Activated naive CD8-positive, alpha-beta T cell (primary cell): ENCODE results near the gene RRP15.
A peak's percentile ranks its signal among the peaks of the same experiment; 100 is the strongest.

Experiments
- H3K27ac Mint-ChIP-seq: one replicate; pipeline ENCODE4 v1.8.0; 2021; ENCODE audit warnings: mixed read lengths
- H3K27me3 Mint-ChIP-seq: one replicate; pipeline ENCODE4 v1.8.0; 2021; ENCODE audit warnings: mixed read lengths
- H3K36me3 Mint-ChIP-seq: one replicate; pipeline ENCODE4 v1.8.0; 2021; ENCODE audit warnings: mixed read lengths
- H3K4me1 Mint-ChIP-seq: one replicate; pipeline ENCODE4 v1.8.0; 2021; ENCODE audit warnings: low read depth, mixed read lengths
- H3K4me3 Mint-ChIP-seq: one replicate; pipeline ENCODE4 v1.8.0; 2021; ENCODE audit warnings: mild to moderate bottlenecking, mixed read lengths
- H3K9me3 Mint-ChIP-seq: one replicate; pipeline ENCODE4 v1.8.0; 2021; ENCODE audit warnings: low read depth, mixed read lengths

The RRP15 gene

DNA sequence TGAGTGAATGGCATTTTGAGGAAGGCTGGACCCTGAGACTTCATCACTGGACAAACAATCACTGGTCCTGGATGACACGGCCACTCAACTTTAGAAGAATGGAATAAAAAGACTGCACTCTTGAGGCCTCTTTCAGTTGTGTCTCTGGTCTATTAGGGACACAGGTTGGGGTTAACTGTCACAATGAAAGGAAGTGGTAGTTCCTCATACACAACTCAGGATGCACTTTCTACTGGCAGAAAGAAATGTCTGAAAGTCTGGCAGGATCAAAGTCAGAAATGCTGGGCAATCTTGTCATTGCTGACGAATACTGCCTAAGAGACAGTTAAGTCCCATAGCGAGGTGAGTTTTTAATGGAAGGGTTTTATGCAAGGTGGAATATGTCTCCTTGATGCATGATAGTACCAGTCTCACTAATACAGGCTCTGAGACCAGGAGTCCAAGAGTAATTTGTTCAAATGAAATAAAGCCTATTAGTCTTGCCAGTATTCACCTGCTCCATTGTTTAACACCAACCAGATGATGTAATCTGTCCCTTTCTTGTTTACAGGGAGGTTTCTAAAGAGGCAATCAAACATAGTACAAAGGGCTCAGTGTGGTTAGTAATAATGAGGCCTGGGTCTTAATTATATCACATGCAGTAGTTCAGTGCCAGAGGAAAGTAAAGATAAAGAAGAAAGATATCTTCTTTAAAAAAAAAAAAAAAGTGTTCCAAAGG lies 11.2 kb upstream of the RRP15 start:
- no peaks in the 10 kb centered on the region for H3K9me3 Mint-ChIP-seq
- peaks cover 5% of the 10 kb centered on the region for H3K27me3 Mint-ChIP-seq
- H3K36me3 Mint-ChIP-seq = no peaks in the 10 kb centered on the region
- H3K27ac Mint-ChIP-seq = no peak overlapping the region
- no peak overlapping the region for H3K4me3 Mint-ChIP-seq
- no peaks in the 10 kb centered on the region for H3K4me1 Mint-ChIP-seq

DNA sequence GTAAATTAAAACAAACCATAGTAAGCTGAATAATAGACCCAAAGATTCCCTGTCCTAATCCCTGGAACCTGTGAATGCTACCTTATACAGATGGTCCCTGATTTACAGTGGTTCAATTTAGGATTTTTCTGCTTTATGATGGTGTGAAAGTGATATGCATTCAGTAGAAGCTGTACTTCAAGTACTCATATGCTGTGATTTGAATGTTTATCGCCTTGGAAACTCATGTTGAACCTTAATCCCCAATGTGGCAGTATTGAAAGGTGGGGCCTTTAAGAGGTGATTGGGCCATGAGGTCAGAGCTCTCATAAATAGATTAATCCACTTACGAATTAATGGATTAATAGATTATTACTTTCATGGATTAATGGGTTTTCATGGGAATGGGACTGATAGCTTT lies 10.6 kb upstream of the RRP15 start:
- H3K27ac Mint-ChIP-seq = no peak overlapping the region
- H3K27me3 Mint-ChIP-seq = peaks cover 5% of the 10 kb centered on the region
- H3K4me1 Mint-ChIP-seq = no peaks in the 10 kb centered on the region
- H3K4me3 Mint-ChIP-seq = no peak overlapping the region
- no peaks in the 10 kb centered on the region for H3K9me3 Mint-ChIP-seq
- H3K36me3 Mint-ChIP-seq = no peaks in the 10 kb centered on the region

DNA sequence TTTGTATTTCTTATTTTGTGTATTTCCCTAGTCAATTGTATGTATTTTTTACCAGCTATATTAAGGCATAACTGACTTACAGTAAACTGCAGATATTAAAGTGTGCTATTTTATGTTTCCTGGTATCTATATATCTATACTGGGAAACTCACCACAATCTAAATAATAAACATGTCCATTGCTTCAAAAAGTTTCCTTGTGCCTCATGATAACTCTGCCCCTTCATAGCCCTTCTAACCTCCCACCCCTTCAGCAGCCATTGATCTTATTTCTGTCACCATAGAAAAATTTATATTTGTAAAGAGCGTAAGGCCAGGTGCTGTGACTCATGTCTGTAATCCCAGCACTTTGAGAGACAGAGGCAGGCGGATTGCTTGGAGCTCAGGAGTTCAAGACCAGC lies 9.3 kb upstream of the RRP15 start:
- Mint-ChIP-seq H3K9me3 (no peaks in the 10 kb centered on the region), H3K36me3 (no peaks in the 10 kb centered on the region), H3K27me3 (peaks cover 7% of the 10 kb centered on the region), H3K27ac (no peak overlapping the region), H3K4me1 (no peaks in the 10 kb centered on the region), H3K4me3 (no peak overlapping the region)

DNA sequence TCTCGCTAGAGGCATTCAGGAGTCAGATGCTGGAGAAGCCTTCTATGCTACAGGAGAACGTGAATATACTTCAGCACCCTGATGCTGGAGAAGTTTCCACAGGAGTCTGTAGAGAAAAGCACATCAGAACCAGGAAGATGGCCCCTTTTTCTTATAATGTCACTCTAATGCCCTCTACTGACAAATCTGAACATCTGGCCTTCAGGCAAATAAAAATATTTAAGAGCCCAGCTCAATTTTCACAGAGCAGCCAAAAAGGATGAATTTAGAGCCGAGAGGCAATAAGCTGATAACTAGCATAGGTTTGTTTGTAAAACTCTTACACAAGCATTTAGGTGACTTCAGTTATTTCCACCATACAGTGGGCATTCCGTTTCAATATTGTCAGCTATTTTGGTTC lies 3.8 kb upstream of the RRP15 start:
- Mint-ChIP-seq H3K36me3 (no peaks in the 10 kb centered on the region), H3K27me3 (peaks cover 6% of the 10 kb centered on the region), H3K9me3 (no peaks in the 10 kb centered on the region), H3K4me1 (peaks cover 12% of the 10 kb centered on the region), H3K27ac (no peak overlapping the region), H3K4me3 (no peak overlapping the region)

- peak overlapping the region; percentile 95 for H3K4me3 Mint-ChIP-seq
- peak overlapping the region; percentile 99 for H3K27ac Mint-ChIP-seq
- H3K27me3 Mint-ChIP-seq = peaks cover 6% of the 10 kb centered on the region
- no peaks in the 10 kb centered on the region for H3K9me3 Mint-ChIP-seq
- H3K36me3 Mint-ChIP-seq = no peaks in the 10 kb centered on the region
- peaks cover 35% of the 10 kb centered on the region for H3K4me1 Mint-ChIP-seq
These were observed 646 bp upstream of the RRP15 start for GRCh38 chr1:218284377-218284916.

DNA sequence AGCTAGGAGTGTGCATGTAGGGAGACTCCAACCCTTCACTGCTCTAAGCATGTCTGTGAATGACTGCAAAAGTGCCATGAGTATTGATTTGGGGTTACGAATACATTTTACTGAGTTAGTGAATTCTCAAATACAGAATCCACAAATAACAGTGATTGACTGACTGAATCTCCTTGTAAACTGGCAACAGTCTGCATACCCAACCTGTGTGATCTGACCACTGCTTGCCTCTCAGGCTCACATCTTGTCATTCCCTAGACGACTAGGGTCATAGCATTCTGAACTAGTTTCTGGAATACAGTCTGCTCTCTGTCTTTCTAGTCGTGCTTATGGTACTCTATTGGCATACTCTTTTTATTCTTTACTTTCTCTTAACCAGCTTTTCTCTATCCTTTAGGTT lies 7.4 kb downstream of the RRP15 start:
- no peaks in the 10 kb centered on the region for H3K9me3 Mint-ChIP-seq
- H3K27ac Mint-ChIP-seq = no peak overlapping the region
- peaks cover 2% of the 10 kb centered on the region for H3K36me3 Mint-ChIP-seq
- peaks cover 38% of the 10 kb centered on the region for H3K4me1 Mint-ChIP-seq
- no peak overlapping the region for H3K4me3 Mint-ChIP-seq
- no peaks in the 10 kb centered on the region for H3K27me3 Mint-ChIP-seq

GRCh38 chr1:218294546-218294945 lies 9.5 kb downstream of the RRP15 start:
- Mint-ChIP-seq H3K36me3 (peaks cover 2% of the 10 kb centered on the region), H3K4me3 (no peak overlapping the region), H3K9me3 (no peaks in the 10 kb centered on the region), H3K4me1 (peaks cover 34% of the 10 kb centered on the region), H3K27me3 (no peaks in the 10 kb centered on the region), H3K27ac (no peak overlapping the region)

DNA sequence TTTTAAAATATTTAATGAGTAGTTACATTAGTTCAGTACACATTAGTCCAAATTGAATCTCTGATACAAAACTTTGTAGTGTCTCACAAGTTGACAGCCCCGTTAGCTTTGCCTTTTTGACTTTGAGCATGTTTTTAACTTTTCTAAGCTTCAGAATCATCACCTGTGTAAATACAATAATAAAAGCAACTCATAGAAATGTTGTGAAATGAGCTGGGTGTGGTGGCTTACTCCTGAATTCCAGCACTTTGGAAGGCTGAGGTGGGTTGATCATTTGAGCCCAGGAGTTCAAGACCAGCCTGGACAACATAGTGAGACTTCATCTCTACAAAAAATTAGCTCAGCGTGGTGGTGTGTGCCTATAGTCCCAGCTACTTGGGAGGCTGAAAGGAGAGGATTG lies 11.1 kb downstream of the RRP15 start:
- H3K27me3 Mint-ChIP-seq = no peaks in the 10 kb centered on the region
- no peak overlapping the region for H3K27ac Mint-ChIP-seq
- H3K36me3 Mint-ChIP-seq = peaks cover 2% of the 10 kb centered on the region
- H3K4me3 Mint-ChIP-seq = no peak overlapping the region
- H3K4me1 Mint-ChIP-seq = peaks cover 34% of the 10 kb centered on the region
- H3K9me3 Mint-ChIP-seq = no peaks in the 10 kb centered on the region

DNA sequence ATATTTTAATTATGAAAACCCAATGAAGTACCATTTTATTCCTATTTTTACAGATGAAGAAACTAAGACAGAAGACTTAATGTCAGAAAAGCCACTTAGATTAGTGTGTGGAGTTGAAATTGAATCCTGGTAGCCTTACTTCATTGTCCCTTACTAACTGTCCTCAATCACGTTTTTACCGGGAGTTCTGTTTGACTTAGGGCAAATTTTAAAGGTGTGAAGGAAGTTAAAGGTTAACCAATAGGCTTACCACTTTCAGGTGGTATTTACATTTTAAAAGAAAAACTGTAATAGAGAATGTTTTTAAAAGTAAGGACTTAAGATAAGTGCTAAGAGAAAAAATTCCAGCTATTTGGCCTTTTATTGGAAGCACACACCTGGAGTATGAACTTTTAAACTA lies 12.4 kb downstream of the RRP15 start:
- Mint-ChIP-seq H3K9me3 (no peaks in the 10 kb centered on the region), H3K27me3 (no peaks in the 10 kb centered on the region), H3K4me1 (peaks cover 32% of the 10 kb centered on the region), H3K36me3 (peaks cover 2% of the 10 kb centered on the region), H3K27ac (no peak overlapping the region), H3K4me3 (no peak overlapping the region)

GRCh38 chr1:218297867-218298266 lies 12.8 kb downstream of the RRP15 start:
- no peaks in the 10 kb centered on the region for H3K9me3 Mint-ChIP-seq
- peaks cover 29% of the 10 kb centered on the region for H3K4me1 Mint-ChIP-seq
- no peak overlapping the region for H3K4me3 Mint-ChIP-seq
- H3K27me3 Mint-ChIP-seq = no peaks in the 10 kb centered on the region
- no peak overlapping the region for H3K27ac Mint-ChIP-seq
- H3K36me3 Mint-ChIP-seq = peaks cover 2% of the 10 kb centered on the region

DNA sequence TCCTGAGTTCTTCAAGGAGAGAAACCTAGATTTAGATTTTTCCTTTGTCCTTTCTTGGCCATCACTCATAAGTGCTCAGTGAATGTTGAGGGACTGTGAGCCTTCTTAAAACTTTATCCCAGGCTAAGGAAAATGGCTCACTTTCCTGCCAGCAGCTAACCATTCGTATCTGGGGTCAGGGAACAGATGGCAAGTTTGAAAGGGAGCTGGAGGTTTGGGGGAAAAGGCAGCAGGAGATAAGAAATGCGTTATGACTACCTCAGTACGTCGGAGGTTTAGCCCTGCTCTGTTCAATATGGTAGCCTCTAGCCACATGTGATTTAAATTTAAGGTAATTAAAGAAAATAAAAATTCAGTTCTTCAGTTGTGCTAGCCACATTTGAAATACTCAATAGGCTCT lies 13.3 kb downstream of the RRP15 start:
- no peak overlapping the region for H3K4me3 Mint-ChIP-seq
- H3K27ac Mint-ChIP-seq = no peak overlapping the region
- H3K9me3 Mint-ChIP-seq = no peaks in the 10 kb centered on the region
- H3K36me3 Mint-ChIP-seq = peaks cover 2% of the 10 kb centered on the region
- peaks cover 28% of the 10 kb centered on the region for H3K4me1 Mint-ChIP-seq
- no peaks in the 10 kb centered on the region for H3K27me3 Mint-ChIP-seq

- no peaks in the 10 kb centered on the region for H3K27me3 Mint-ChIP-seq
- H3K36me3 Mint-ChIP-seq = peaks cover 2% of the 10 kb centered on the region
- no peak overlapping the region for H3K4me3 Mint-ChIP-seq
- no peaks in the 10 kb centered on the region for H3K9me3 Mint-ChIP-seq
- peaks cover 27% of the 10 kb centered on the region for H3K4me1 Mint-ChIP-seq
- H3K27ac Mint-ChIP-seq = no peak overlapping the region
These were observed 14.3 kb downstream of the RRP15 start for GRCh38 chr1:218299416-218299815.

DNA sequence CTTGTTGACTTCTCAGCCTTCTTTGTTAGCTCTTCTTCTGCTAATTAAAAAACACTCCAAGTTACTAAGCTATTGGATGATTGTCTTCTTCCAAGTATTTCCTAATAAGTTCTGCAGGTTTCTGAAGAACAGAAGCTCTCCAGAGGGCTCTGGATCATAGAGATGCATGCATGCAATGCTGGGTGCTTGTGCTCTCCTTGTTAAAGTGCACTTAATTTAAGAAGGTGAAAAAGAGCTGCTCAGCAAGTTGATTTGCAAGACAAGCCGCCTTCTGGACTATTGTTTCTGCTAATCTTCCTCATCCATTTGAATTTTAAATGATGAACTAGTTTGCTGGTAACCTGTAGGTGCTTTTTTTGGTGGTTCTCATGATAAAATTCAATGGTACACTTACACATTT lies 16.1 kb downstream of the RRP15 start:
- no peaks in the 10 kb centered on the region for H3K9me3 Mint-ChIP-seq
- no peak overlapping the region for H3K27ac Mint-ChIP-seq
- H3K27me3 Mint-ChIP-seq = no peaks in the 10 kb centered on the region
- H3K4me3 Mint-ChIP-seq = no peak overlapping the region
- peaks cover 27% of the 10 kb centered on the region for H3K4me1 Mint-ChIP-seq
- peaks cover 9% of the 10 kb centered on the region for H3K36me3 Mint-ChIP-seq

DNA sequence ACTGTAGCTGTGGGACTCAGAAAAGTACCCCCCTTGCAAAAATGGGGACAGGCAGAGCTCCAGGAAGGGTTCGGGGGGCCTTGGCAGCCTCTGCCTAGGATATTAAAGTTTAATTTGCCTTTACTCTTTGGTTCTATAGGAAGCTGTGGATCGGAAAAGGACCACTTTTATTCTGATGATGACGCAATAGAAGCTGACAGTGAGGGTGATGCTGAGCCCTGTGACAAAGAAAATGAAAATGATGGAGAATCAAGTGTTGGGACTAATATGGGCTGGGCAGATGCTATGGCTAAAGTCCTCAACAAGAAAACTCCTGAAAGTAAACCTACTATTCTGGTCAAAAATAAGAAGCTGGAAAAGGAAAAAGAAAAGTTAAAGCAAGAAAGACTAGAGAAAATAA lies 17.1 kb downstream of the RRP15 start:
- H3K36me3 Mint-ChIP-seq = peaks cover 7% of the 10 kb centered on the region
- no peak overlapping the region for H3K4me3 Mint-ChIP-seq
- H3K9me3 Mint-ChIP-seq = no peaks in the 10 kb centered on the region
- no peaks in the 10 kb centered on the region for H3K27me3 Mint-ChIP-seq
- H3K4me1 Mint-ChIP-seq = peaks cover 22% of the 10 kb centered on the region
- no peak overlapping the region for H3K27ac Mint-ChIP-seq

- no peaks in the 10 kb centered on the region for H3K27me3 Mint-ChIP-seq
- H3K4me1 Mint-ChIP-seq = peaks cover 15% of the 10 kb centered on the region
- H3K27ac Mint-ChIP-seq = no peak overlapping the region
- H3K36me3 Mint-ChIP-seq = peaks cover 12% of the 10 kb centered on the region
- no peaks in the 10 kb centered on the region for H3K9me3 Mint-ChIP-seq
- H3K4me3 Mint-ChIP-seq = no peak overlapping the region
These were observed 18.2 kb downstream of the RRP15 start for GRCh38 chr1:218303176-218303879.
